ENCODE results near the gene IAH1.

The IAH1 gene

DNA sequence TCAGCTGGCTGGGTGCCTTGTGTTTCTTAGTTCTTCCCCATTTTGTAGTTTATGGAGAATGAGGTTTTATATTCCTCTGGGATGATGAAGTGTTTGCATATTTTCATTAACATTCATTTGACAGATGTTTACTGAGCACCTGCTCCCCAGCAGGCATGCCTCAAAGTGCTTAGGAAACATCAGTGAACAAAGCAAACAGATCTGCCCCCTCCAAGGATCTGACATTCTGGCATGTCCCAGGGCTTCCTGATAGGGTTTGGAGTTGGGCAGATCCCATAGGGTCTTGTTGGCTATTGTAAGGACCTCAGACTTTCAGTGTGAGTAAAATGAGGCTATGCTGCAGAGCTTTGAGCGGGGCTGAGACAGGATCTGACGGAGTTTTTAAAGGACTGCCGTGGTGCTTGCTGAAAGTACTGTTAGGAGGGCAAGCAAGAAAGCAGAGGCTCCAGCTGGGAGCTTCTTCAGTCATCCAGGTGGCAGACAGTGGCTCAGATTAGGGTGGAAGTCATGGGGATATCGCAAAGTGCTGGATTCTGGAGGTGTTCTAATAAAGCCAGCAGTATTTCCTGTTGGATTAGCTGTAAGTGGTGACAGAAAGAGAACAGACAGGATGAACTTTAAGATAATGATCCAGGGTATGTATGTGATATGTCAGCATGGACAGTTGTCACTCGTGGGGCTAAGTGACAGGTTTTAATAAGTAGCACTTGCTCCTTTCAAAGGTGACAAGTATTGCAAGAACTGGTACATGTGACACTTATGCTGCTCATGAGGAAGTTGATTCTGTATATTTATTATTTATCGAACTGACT lies 11.3 kb upstream of the IAH1 start:
- H3K4me1 Mint-ChIP-seq (ENCODE audit: low read depth), result peaks cover 5% of the 10 kb centered on the region
- peaks cover 28% of the 10 kb centered on the region for H3K36me3 Mint-ChIP-seq (ENCODE audit: low read depth)
- no peaks in the 10 kb centered on the region for H3K9me3 Mint-ChIP-seq

GRCh38 chr2:9463698-9464034 lies 10.7 kb upstream of the IAH1 start:
- Mint-ChIP-seq H3K9me3 (no peaks in the 10 kb centered on the region), H3K27me3 (ENCODE audit: low read depth) (no peaks in the 10 kb centered on the region), H3K4me1 (ENCODE audit: low read depth) (peaks cover 5% of the 10 kb centered on the region), H3K4me3 (no peak overlapping the region), H3K36me3 (ENCODE audit: low read depth) (peaks cover 28% of the 10 kb centered on the region), H3K27ac (no peak overlapping the region)
- DNase-seq (ENCODE audit: low spot score), result no peak

More for the DNA sequence above, 11.3 kb upstream of the IAH1 start:
- Mint-ChIP-seq H3K27me3 (ENCODE audit: low read depth) (no peaks in the 10 kb centered on the region), H3K4me3 (no peak overlapping the region), H3K27ac (no peak overlapping the region)
- DNase-seq (ENCODE audit: low spot score), result no peak

- Mint-ChIP-seq H3K27me3 (ENCODE audit: low read depth) (no peaks in the 10 kb centered on the region), H3K9me3 (no peaks in the 10 kb centered on the region), H3K4me1 (ENCODE audit: low read depth) (peaks cover 5% of the 10 kb centered on the region), H3K4me3 (no peak overlapping the region), H3K27ac (no peak overlapping the region), H3K36me3 (ENCODE audit: low read depth) (peaks cover 26% of the 10 kb centered on the region)
- no peak for DNase-seq (ENCODE audit: low spot score)
Observed at GRCh38 chr2:9465170-9465569, 9.2 kb upstream of the IAH1 start.

DNA sequence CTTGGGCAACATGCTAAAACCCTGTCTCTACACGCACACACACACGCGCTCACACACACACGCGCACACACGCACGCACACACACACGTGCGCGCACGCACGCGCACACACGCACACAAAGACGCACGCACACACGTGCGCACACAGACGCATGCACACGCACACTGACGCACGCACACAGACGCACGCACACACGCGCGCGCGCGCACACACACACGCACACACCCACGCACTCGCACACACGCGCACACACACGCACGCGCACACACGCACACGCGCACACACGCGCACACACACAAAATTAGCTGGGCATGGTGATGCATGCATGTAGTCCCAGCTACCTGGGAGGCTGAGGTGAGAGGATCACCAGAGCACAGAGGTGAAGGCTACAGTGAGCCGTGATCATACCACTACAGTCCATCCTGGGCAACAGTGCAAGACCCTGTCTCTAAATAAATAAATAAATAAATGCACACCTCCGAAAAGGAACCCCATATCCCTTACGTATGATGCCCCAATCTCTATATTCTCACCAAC lies 8.1 kb upstream of the IAH1 start:
- DNase-seq (ENCODE audit: low spot score), result no peak
- H3K27me3 Mint-ChIP-seq (ENCODE audit: low read depth), result no peaks in the 10 kb centered on the region
- H3K36me3 Mint-ChIP-seq (ENCODE audit: low read depth), result peaks cover 27% of the 10 kb centered on the region
- H3K9me3 Mint-ChIP-seq, result no peaks in the 10 kb centered on the region
- H3K4me3 Mint-ChIP-seq, result no peak overlapping the region
- peaks cover 5% of the 10 kb centered on the region for H3K4me1 Mint-ChIP-seq (ENCODE audit: low read depth)
- H3K27ac Mint-ChIP-seq, result no peak overlapping the region

DNA sequence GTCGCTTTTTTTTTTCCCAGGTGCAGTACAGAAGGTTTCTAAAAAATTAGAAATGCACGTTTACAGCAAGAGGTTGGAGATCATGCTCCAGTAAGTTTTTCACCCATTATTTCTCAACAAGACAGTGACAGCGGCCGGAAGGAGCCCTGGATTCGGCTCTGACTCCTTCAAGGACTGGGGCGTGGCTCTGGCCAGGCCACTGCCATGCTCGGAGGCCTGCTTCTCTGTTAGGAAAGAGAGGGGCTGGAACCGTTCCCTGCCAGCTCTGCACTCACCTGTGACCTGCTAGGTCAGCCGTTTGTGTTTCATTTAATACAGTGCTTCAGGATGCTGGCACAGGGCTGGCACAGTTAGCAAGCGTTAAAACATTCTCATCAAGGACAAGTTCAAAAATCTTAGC lies 6.7 kb upstream of the IAH1 start:
- no peaks in the 10 kb centered on the region for H3K9me3 Mint-ChIP-seq
- H3K4me3 Mint-ChIP-seq, result no peak overlapping the region
- peaks cover 31% of the 10 kb centered on the region for H3K36me3 Mint-ChIP-seq (ENCODE audit: low read depth)
- no peak for DNase-seq (ENCODE audit: low spot score)
- peaks cover 5% of the 10 kb centered on the region for H3K4me1 Mint-ChIP-seq (ENCODE audit: low read depth)
- no peak overlapping the region for H3K27ac Mint-ChIP-seq
- no peaks in the 10 kb centered on the region for H3K27me3 Mint-ChIP-seq (ENCODE audit: low read depth)

DNA sequence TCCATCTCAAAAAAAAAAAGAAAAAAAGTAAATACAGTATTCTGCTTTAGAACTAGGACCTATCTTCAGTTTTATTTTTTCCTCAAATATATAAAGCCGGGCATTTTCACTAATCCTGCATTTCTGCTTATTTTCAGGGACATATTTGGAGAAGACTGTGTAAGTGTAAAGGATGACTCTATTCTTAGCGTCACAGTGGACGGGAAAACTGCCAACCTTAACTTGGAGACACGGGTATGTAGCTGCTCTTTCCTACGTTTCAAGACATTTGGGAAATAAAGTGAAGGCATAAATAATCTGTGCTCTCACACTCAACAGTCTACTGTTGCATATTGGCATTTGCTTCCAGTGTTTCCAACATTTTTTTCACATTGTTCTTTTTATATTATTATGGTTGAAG lies 3.1 kb upstream of the IAH1 start:
- H3K27ac Mint-ChIP-seq, result no peak overlapping the region
- no peaks in the 10 kb centered on the region for H3K27me3 Mint-ChIP-seq (ENCODE audit: low read depth)
- H3K36me3 Mint-ChIP-seq (ENCODE audit: low read depth), result peaks cover 38% of the 10 kb centered on the region
- no peak overlapping the region for H3K4me3 Mint-ChIP-seq
- peaks cover 11% of the 10 kb centered on the region for H3K4me1 Mint-ChIP-seq (ENCODE audit: low read depth)
- peaks cover 4% of the 10 kb centered on the region for H3K9me3 Mint-ChIP-seq
- no peak for DNase-seq (ENCODE audit: low spot score)

DNA sequence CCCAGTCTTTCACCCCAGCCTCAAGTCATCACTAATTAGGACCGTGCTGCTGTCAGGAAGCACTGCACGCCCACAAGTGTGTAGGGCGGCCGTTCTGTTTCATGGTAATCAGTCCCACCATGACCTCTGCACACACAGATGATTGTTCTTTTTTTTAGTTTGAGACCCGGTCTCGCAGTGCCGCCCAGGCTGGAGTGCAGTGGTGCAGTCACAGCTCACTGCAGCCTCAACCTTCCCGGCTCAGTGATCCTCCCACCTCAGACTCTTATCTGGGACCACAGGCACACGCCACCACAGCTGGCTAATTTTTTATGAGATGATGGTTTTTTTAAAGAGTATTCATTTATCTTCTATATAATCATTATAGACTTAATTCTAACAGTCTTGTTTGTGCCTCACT lies 1.8 kb upstream of the IAH1 start:
- Mint-ChIP-seq H3K27me3 (ENCODE audit: low read depth) (no peaks in the 10 kb centered on the region), H3K4me3 (peak overlapping the region; percentile 79), H3K9me3 (peaks cover 5% of the 10 kb centered on the region), H3K36me3 (ENCODE audit: low read depth) (peaks cover 45% of the 10 kb centered on the region), H3K4me1 (ENCODE audit: low read depth) (peaks cover 20% of the 10 kb centered on the region), H3K27ac (peak overlapping the region; percentile 45)
- DNase-seq (ENCODE audit: low spot score), result no peak

- peak overlapping the region; percentile 84 for H3K27ac Mint-ChIP-seq
- peaks cover 24% of the 10 kb centered on the region for H3K4me1 Mint-ChIP-seq (ENCODE audit: low read depth)
- H3K27me3 Mint-ChIP-seq (ENCODE audit: low read depth), result no peaks in the 10 kb centered on the region
- peak; percentile 13 for DNase-seq (ENCODE audit: low spot score)
- peaks cover 5% of the 10 kb centered on the region for H3K9me3 Mint-ChIP-seq
- peaks cover 48% of the 10 kb centered on the region for H3K36me3 Mint-ChIP-seq (ENCODE audit: low read depth)
- H3K4me3 Mint-ChIP-seq, result peak overlapping the region; percentile 79
Observed at GRCh38 chr2:9473308-9473984, 905 bp upstream of the IAH1 start.

DNA sequence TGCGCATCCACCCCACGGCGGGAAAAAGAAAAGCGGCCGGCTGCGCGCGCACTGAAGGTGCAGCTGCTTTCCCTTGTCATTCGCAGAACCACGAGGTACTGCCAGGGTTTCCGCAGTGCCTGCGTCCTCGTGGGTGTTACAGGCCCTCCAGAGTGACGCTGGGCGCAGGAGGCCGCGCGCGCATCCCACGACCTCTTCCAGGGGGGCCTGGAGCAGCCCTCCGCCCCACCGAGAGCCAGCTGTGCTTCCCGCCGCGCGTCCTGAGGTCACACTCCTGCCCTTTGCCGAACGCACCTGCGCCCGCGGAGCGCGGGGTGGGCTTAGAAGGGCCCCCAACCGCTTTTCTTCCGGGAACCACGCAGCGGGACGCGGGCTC lies 378 bp upstream of the IAH1 start:
- Mint-ChIP-seq H3K27ac (peak overlapping the region; percentile 84), H3K27me3 (ENCODE audit: low read depth) (no peaks in the 10 kb centered on the region), H3K4me3 (peak overlapping the region; percentile 79), H3K4me1 (ENCODE audit: low read depth) (peaks cover 29% of the 10 kb centered on the region), H3K9me3 (peaks cover 5% of the 10 kb centered on the region), H3K36me3 (ENCODE audit: low read depth) (peaks cover 51% of the 10 kb centered on the region)
- DNase-seq (ENCODE audit: low spot score), result peak; percentile 45

GRCh38 chr2:9477914-9478313 lies 3.6 kb downstream of the IAH1 start:
- peaks cover 29% of the 10 kb centered on the region for H3K4me1 Mint-ChIP-seq (ENCODE audit: low read depth)
- no peak for DNase-seq (ENCODE audit: low spot score)
- H3K36me3 Mint-ChIP-seq (ENCODE audit: low read depth), result peaks cover 55% of the 10 kb centered on the region
- H3K9me3 Mint-ChIP-seq, result peaks cover 5% of the 10 kb centered on the region
- H3K4me3 Mint-ChIP-seq, result no peak overlapping the region
- no peaks in the 10 kb centered on the region for H3K27me3 Mint-ChIP-seq (ENCODE audit: low read depth)
- no peak overlapping the region for H3K27ac Mint-ChIP-seq

DNA sequence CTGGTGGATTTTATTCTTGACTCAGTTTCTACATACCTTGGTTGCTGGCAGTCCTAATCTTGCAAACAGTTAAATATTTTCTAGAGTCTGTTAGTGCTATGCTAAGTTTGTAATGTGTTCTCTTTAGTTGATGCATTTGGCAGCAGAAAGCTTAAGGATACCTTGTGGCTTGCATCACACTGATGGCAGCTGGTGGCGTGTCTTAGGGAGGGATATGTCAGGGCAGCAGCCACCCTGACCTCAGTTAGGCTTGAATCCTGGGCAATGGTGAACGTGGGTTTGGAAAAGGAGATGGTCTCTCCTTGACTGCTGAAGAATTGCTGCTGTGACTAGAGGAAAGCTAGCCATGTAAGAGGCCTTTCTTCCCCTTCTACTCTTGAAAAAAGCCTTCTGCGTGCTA lies 4.2 kb downstream of the IAH1 start:
- no peaks in the 10 kb centered on the region for H3K27me3 Mint-ChIP-seq (ENCODE audit: low read depth)
- no peak for DNase-seq (ENCODE audit: low spot score)

DNA sequence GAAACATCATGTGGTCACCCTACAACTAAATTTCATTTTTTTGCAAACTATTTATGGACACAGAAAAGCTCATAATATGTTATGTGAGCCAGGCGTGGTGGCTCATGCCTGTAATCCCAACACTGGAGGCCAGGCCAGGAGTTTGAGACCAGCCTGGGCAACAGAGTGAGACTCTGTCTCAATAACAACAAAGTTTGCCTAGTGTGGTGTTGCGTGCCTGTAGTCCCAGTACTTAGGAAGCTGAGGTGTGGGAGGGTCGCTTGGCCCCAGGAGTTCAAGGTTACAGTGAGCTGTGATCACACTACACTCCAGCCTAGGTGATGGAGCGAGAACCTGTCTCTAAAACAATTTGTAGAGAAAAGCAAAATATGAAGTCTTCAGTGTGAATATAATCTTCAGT lies 5.8 kb downstream of the IAH1 start:
- Mint-ChIP-seq H3K27me3 (ENCODE audit: low read depth) (no peaks in the 10 kb centered on the region), H3K36me3 (ENCODE audit: low read depth) (peaks cover 66% of the 10 kb centered on the region), H3K27ac (no peak overlapping the region), H3K4me3 (no peak overlapping the region), H3K9me3 (peaks cover 5% of the 10 kb centered on the region), H3K4me1 (ENCODE audit: low read depth) (peaks cover 24% of the 10 kb centered on the region)
- DNase-seq (ENCODE audit: low spot score), result no peak

More for the DNA sequence above, 4.2 kb downstream of the IAH1 start:
- Mint-ChIP-seq H3K9me3 (peaks cover 5% of the 10 kb centered on the region), H3K36me3 (ENCODE audit: low read depth) (peaks cover 53% of the 10 kb centered on the region), H3K4me1 (ENCODE audit: low read depth) (peaks cover 26% of the 10 kb centered on the region), H3K27ac (no peak overlapping the region), H3K4me3 (no peak overlapping the region)

DNA sequence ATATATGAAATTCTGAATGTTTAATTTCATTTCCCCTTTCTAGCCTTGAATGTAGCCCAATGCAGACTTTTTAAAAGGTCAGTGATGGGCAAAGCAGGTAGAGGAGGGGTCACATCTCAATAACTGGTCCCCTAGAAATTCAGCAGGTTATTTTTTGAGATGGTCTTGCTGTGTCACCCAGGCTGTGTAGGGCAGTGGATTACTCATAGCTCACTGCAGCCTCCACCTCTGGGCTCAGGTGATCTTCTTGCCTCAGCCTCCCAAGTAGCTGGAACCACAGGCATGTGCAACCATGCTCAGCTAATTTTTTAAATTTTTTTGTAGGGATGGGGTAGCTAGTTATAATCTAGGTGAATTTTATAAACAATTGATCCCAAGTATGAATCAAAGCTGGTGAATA lies 8.8 kb downstream of the IAH1 start:
- H3K27me3 Mint-ChIP-seq (ENCODE audit: low read depth), result no peaks in the 10 kb centered on the region
- no peak overlapping the region for H3K27ac Mint-ChIP-seq
- DNase-seq (ENCODE audit: low spot score), result no peak
- H3K9me3 Mint-ChIP-seq, result no peaks in the 10 kb centered on the region
- peaks cover 70% of the 10 kb centered on the region for H3K36me3 Mint-ChIP-seq (ENCODE audit: low read depth)
- peaks cover 8% of the 10 kb centered on the region for H3K4me1 Mint-ChIP-seq (ENCODE audit: low read depth)
- H3K4me3 Mint-ChIP-seq, result no peak overlapping the region

DNA sequence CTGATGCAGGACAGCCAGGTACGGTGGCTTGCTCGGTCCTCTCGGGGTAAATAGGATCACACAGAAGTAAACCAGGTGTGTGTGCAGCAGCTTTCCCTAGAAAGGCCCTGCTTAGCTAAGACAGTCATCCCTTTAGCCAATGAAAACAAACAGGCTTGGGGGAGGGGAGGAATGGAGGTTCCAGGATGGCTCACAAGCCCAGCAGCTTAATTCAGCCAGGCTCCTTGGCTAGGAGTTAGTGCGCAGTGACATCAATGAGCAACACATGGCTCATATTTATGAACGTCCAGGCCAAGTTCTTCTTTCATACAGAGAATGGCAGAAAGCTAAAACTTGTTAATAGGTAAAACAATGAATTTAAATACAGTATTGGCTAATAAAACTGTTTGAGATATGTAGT lies 10.2 kb downstream of the IAH1 start:
- Mint-ChIP-seq H3K4me3 (no peak overlapping the region), H3K27ac (no peak overlapping the region), H3K9me3 (no peaks in the 10 kb centered on the region), H3K4me1 (ENCODE audit: low read depth) (no peaks in the 10 kb centered on the region), H3K36me3 (ENCODE audit: low read depth) (peaks cover 73% of the 10 kb centered on the region), H3K27me3 (ENCODE audit: low read depth) (no peaks in the 10 kb centered on the region)
- no peak for DNase-seq (ENCODE audit: low spot score)
